Measurements from ENCODE around the gene ANKRD62. TPM values are rescaled to one million over a fixed set of nuclear protein-coding genes. Genes with fewer than 3 reads are reported as not detected.
"Not testable (repeated sequence)": the region's sequence is repeated elsewhere in the genome, so short reads cannot be mapped to it uniquely, and the experiment has no call there.

Gene ANKRD62
- total RNA-seq, 1 donor from 2014 or later = not detected

- no peak for DNase-seq (ENCODE audit: low spot score)
Observed at GRCh38 chr18:12065397-12065796, 28.2 kb upstream of the ANKRD62 start.

GRCh38 chr18:12066910-12067511 is 26.6 kb upstream of the ANKRD62 start:
- no peak for DNase-seq (ENCODE audit: low spot score)

DNA sequence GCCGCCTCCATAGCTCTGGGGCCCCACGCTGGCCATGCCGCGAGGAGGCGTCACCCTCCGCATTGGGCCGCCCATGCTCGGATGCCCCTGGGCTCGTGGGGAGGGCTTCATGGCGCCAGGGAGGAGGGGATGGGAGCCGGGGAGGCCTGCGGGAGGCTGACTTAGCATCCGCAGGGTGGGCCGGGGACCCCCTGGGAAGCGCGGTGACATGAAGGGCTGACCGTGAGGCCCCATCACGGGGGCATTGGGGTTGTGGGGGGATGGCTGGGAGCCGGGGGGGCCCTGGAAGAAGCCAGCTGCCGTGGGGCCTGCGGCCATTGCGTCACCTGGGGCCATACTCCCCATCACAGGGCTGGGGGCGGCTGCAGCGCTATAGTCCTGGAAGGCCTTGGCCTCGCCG is 26.0 kb upstream of the ANKRD62 start:
- DNase-seq (ENCODE audit: low spot score) = no peak

DNA sequence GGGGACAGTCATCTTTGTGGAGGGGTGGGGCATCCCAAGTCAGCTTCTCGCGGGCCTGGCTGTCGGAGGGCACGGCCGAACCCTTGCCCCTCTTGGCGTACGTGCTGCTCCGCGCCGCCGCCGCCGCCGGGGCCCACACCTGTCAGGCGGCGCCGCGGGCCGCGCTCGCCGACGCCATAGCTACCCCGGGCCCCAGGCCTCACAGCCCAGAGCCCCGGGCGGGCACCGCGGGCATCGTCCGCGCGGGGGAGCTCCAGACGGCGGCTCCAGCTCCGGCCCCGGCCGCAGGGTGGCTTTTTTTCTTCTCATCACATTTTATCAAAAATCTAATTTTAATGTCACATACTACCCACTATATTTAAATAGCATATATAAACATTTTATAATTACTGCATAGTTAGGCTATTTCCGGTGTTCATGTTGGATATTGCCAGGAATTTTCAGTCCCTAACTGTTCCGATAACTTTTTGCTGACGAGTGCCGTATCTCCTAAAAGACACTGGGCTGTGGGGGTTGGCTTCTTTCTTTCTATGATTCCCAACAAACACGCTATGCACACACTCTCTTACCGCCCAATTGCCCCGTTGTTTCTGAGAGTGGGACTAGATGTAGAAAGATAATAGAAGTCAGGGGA is 25.2 kb upstream of the ANKRD62 start:
- not testable (repeated sequence) for DNase-seq (ENCODE audit: low spot score)

- no peak for DNase-seq (ENCODE audit: low spot score)
Observed at GRCh38 chr18:12068950-12069320, 24.7 kb upstream of the ANKRD62 start.

DNA sequence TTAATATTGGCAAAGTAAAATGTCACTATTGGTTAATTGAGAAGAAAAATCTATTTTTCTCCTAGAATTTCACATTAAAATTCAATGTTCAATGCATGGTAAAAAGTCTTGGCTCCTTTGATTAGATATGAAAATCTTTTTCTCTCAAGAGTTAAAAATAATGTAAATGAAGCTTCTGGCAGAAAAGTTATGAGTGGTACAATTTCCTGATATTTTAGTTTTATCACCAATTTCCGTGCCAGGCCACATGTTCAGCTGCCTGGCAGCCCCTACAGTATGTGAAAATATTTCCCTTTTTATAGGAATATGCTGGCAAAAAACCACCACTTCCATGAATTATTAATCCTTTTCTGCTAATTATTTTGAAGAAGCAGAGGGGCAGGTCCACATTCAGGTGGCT is 22.6 kb upstream of the ANKRD62 start:
- DNase-seq (ENCODE audit: low spot score) = not testable (repeated sequence)

DNA sequence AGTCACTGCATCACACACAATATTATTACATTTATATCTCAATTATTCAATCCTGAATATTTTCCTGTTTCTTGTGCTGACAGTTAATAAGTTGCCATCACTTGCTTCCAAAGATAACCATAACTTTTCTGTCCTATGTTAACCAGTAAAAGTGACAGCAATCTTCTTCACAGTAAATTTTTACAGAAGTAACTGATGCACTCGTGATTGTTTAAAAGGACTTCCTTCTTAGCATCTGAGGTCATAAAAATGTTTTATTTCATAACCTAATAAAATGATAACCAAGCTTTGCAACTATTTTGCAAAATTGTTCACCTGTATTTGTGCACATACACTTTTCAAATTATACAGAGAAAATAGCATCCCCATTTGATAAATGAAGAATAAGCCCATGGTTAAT is 20.6 kb upstream of the ANKRD62 start:
- no peak for DNase-seq (ENCODE audit: low spot score)

GRCh38 chr18:12074736-12075135 is 18.9 kb upstream of the ANKRD62 start:
- DNase-seq (ENCODE audit: low spot score) = no peak

DNA sequence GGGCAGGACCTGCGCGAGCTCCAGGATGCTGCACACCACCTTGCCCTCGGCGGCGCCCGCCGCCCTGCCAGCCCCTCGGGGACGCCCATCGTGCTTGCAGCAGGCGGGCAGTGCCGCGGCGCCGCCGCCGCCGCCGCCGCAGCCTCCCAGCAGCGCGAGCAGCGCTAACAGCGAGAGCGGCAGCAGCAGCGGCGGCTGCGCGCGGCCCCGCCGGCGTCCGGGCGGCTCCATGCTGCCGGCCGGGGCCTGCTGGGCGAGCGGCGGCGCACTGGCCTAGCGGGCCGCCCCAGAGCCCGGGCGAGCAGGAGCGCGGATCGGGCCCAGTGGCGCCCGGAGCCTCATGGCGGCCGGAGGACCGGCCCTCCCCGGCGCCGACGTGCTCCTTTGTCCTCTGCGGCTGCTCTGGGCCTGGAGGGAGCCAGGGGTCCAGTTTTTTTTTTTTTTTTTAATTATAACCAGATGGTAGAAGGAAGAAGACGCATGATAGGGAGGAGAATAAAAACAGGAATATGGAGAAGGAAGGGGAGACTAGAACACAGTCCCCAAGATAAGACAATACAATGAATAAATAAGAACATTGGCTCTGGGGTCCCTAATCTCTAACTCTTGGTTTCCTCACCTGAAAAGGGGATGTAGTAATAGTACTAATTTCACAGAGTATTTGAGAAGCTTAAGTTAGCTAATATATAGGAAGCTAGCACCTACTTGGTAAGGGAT is 17.1 kb upstream of the ANKRD62 start:
- DNase-seq (ENCODE audit: low spot score) = no peak

DNA sequence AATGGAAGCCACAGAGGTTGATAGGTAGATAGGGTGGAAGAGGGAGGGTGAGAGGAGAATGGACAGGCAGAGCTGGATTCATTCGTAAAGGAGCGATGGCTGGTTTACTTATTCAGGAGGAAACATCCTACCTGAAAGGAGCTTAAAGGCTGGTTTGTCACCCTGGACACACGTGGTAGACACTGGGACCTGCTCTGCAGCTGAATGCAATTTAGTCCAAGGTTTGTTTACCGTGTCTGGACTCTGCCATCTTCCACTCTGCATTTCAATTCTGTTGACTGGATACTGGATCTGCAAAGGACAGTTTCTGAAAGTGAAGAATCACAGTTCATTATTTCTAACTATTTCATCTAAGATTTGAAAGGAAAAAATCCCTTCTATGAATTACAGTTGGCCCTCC is 15.6 kb upstream of the ANKRD62 start:
- DNase-seq (ENCODE audit: low spot score) = not testable (repeated sequence)

- no peak for DNase-seq (ENCODE audit: low spot score)
Observed at GRCh38 chr18:12079491-12080237, 14.0 kb upstream of the ANKRD62 start.

- DNase-seq (ENCODE audit: low spot score) = no peak
Observed at GRCh38 chr18:12085136-12085535, 8.5 kb upstream of the ANKRD62 start.

DNA sequence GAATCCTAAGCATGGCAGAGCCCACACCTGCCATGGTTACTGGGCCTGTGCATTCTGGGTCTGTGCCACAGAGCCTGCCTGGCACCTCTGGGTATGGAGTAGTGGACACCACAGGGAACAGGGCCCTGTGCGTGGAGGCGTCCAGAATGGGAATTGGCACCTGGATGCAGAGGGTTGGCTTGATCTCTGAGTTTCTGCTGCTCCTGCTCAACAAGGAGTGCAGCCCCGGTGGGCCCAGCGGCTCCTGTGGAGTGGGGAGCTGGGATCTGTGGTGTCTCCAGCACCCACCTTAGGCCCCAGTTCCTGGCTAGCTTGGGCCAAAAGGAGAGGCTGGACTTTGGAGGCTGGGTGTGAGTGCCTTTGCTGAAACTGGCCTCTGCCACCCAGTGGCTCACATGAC is 7.9 kb upstream of the ANKRD62 start:
- DNase-seq (ENCODE audit: low spot score) = no peak

- DNase-seq (ENCODE audit: low spot score) = peak; percentile 89
Observed at GRCh38 chr18:12086249-12086648, 7.4 kb upstream of the ANKRD62 start.

GRCh38 chr18:12086677-12087470 is 6.8 kb upstream of the ANKRD62 start:
- DNase-seq (ENCODE audit: low spot score) = peak; percentile 86

DNA sequence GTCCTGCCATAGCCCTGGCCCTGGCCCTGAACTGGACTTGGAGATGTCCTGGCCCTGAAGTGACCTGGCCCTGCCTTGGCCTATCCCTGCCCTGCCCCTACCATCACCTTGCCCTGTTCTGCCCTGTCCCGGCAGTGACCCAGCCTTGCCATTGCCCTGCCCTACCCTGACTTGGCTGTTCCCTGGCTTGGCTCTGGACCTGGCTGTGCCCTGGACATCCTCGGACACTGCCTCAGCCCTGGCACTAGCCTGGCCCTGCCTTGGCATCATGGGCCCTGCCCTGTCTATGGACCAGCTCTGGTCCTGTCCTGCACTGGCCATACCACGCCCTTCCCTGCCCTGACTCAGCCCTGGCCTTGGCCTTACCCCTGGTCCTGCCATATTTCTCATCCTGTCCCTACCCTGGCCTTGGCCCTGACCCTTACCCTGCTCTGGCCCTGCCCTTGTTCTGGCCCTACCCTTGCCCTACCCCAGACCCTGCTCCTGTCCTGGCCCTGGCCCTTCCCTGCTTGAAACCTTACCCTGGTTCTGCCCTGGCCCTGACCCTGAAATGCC is 6.1 kb upstream of the ANKRD62 start:
- DNase-seq (ENCODE audit: low spot score) = no peak

GRCh38 chr18:12088096-12088495 is 5.5 kb upstream of the ANKRD62 start:
- DNase-seq (ENCODE audit: low spot score) = no peak

DNA sequence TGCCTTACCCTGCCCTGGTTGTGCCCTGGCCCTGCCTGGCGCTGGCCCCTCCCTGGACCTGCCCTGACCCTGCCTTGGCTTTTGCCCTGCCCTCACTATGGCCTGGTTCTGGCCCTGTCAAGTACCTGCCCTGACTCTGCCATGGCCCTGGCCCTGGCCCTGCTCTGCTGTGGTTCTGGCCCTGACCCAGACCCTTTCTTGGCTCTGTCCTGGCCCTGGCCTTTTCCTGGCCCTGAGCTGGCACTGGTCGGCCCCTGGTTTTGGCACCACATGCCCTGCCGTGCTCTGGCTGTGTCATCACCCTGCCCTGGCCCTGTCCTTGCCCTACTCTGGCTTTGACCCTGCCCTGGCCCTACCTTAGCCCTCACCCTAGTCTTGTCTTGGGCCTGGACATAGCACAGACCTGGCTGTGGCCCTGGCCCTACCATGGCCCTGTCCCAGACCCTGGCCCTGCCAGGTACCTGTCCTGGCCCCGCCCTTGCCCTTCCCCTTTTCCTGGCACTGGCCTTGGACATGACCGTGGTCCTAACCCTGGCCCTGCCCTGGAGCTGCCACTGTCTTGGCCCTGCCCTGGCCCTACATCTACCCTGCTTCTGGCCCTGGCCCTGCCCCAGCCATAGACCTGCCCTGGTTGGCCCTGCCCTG is 4.8 kb upstream of the ANKRD62 start:
- DNase-seq (ENCODE audit: low spot score) = no peak

- DNase-seq (ENCODE audit: low spot score) = no peak
Observed at GRCh38 chr18:12091538-12092141, 2.0 kb upstream of the ANKRD62 start.

All from mesenteric fat pad (tissue), 1 donor.